HepG2 (cell line): Measurements from ENCODE around the gene NEIL1. TPM values are rescaled to one million over a fixed set of nuclear protein-coding genes. Genes with fewer than 3 reads are reported as not detected.

ENCODE experiments used
- ATAC-seq: fragments of 200-7000 bp; cut with Tn5 transposase; 3 replicates; pipeline ENCODE4 v1.9.1; 2020; ENCODE audit warnings: mild to moderate bottlenecking, moderate library complexity
- BruUV-seq: library from RNA; stranded (reverse); fragments of 400-500 nt; replicated peaks from 2 replicates; lab custom pipeline; 2021; lab: Mats Ljungman, UMichigan
- CTCF ChIA-PET: fragments of 300-600 bp; formaldehyde crosslinking; extraction: SDS; loops from one replicate; lab custom pipeline; 2021; ENCODE audit warnings: low total read pairs, inconsistent platforms, low intra/inter-chr PET ratio; lab: Yijun Ruan, JAX
- POLR2A ChIA-PET: fragments of 350-600 bp; sonication (Branson Sonifier 250); formaldehyde crosslinking; loops from one replicate; lab custom pipeline; 2020; ENCODE audit warnings: antibody characterized with exemption, inconsistent platforms; lab: Yijun Ruan, JAX
- DNase-seq: peaks from one replicate; pipeline ENCODE4 v3.0.0-alpha.2; 2015; ENCODE audit warnings: low spot score
- FAIRE-seq: peaks from 3 replicates; lab custom pipeline; 2011; peaks lifted over from hg19 to GRCh38; lab: Jason Lieb, UNC
- H2AFZ ChIP-seq: one replicate; pipeline ENCODE4 v1.6.1; 2011; ENCODE audit warnings: low read length, inconsistent platforms
- H3K27ac ChIP-seq: fragments of 300-600 bp; 3 replicates; pipeline ENCODE4 v1.8.0; 2011; ENCODE audit warnings: mixed run types, mild to moderate bottlenecking, mixed read lengths, low read length, inconsistent platforms; ENCODE audit not compliant: insufficient read depth; ENCODE audit errors: extremely low read length
- H3K27me3 ChIP-seq, 2 experiments: fragments of 200-600 bp in 1 of 2; 2 replicates in 1 of 2; 3 replicates in 1 of 2; pipeline versions ENCODE4 v1.6.0 to v1.8.0; 2011; ENCODE audit warnings: low read length in 2 of 2, mild to moderate bottlenecking in 2 of 2, moderate library complexity in 2 of 2, inconsistent platforms in 1 of 2; ENCODE audit not compliant: insufficient read depth in 2 of 2, control insufficient read depth in 1 of 2
- H3K36me3 ChIP-seq, 2 experiments: fragments of 200-600 bp in 1 of 2; replicated peaks in 1 of 2; 2 replicates in 1 of 2; 3 replicates in 1 of 2; pipeline versions ENCODE4 v1.5.1 to v1.8.0; 2011; ENCODE audit warnings: low read length in 2 of 2, inconsistent platforms in 1 of 2; ENCODE audit not compliant: insufficient read depth in 2 of 2, control insufficient read depth in 1 of 2
- H3K4me1 ChIP-seq: 2 replicates; pipeline ENCODE4 v1.5.1; 2012; ENCODE audit warnings: low read length, inconsistent platforms; ENCODE audit not compliant: insufficient read depth
- H3K4me2 ChIP-seq: 2 replicates; pipeline ENCODE4 v1.6.0; 2011; ENCODE audit warnings: low read depth, low read length, inconsistent platforms
- H3K4me3 ChIP-seq, 3 experiments: fragments of 200-600 bp in 1 of 3; sonication (generic), shearing (Covaris generic) in 1 of 3; replicated peaks in 1 of 3; 2 replicates each; pipeline ENCODE4 v1.5.1; 2011 to 2016; ENCODE audit warnings: low read length in 3 of 3, inconsistent platforms in 2 of 3, low read depth in 2 of 3, mild to moderate bottlenecking in 2 of 3, control low read depth in 1 of 3, mixed read lengths in 1 of 3; ENCODE audit not compliant: insufficient read depth in 1 of 3
- H3K79me2 ChIP-seq: one replicate; pipeline ENCODE4 v1.6.1; 2011; ENCODE audit warnings: low read length, inconsistent platforms; ENCODE audit not compliant: insufficient read depth
- H3K9ac ChIP-seq: 2 replicates; pipeline ENCODE4 v1.6.0; 2011; ENCODE audit warnings: mild to moderate bottlenecking, low read depth, low read length, inconsistent platforms; ENCODE audit not compliant: insufficient read depth
- H3K9me3 ChIP-seq: 2 replicates; pipeline ENCODE4 v1.5.1; 2012; ENCODE audit warnings: mild to moderate bottlenecking, low read length
- H4K20me1 ChIP-seq: 2 replicates; pipeline ENCODE4 v1.6.0; 2011; ENCODE audit warnings: inconsistent platforms, mild to moderate bottlenecking, low read length, moderate library complexity; ENCODE audit not compliant: insufficient read depth
- ARID2 ChIP-seq: sonication (generic); formaldehyde crosslinking; IDR thresholded peaks from 2 replicates; pipeline ENCODE4 v1.8.1; 2022; ENCODE audit warnings: mild to moderate bottlenecking, missing genetic modification reagents, borderline replicate concordance
- CSRNP2 ChIP-seq: sonication (generic); formaldehyde crosslinking; conservative IDR thresholded peaks from 2 replicates; pipeline ENCODE4 v1.8.0; 2022; ENCODE audit warnings: low read depth, missing genetic modification reagents
- ETV5 ChIP-seq: IDR thresholded peaks from 2 replicates; pipeline ENCODE4 v1.6.1; 2018; ENCODE audit warnings: missing biosample characterization, missing genetic modification reagents, inconsistent platforms, borderline replicate concordance
- FOXM1 ChIP-seq: sonication (generic); formaldehyde crosslinking; IDR thresholded peaks from 2 replicates; pipeline ENCODE4 v1.5.0; 2020; ENCODE audit warnings: missing genetic modification reagents
- FOXO1 ChIP-seq: sonication (generic); formaldehyde crosslinking; IDR thresholded peaks from 2 replicates; pipeline ENCODE4 v1.4.0; 2020; ENCODE audit warnings: missing genetic modification reagents
- HDAC1 ChIP-seq: sonication (generic); formaldehyde crosslinking; IDR thresholded peaks from 2 replicates; pipeline ENCODE4 v1.5.1; 2020; ENCODE audit warnings: mild to moderate bottlenecking, missing genetic modification reagents
- MED8 ChIP-seq: sonication (generic); formaldehyde crosslinking; IDR thresholded peaks from 2 replicates; pipeline ENCODE4 v1.8.1; 2023; ENCODE audit warnings: mild to moderate bottlenecking, missing genetic modification reagents; ENCODE audit not compliant: insufficient replicate concordance
- MYC ChIP-seq: sonication (generic); formaldehyde crosslinking; IDR thresholded peaks from 2 replicates; pipeline ENCODE4 v1.9.0; 2021; ENCODE audit warnings: missing genetic modification reagents, borderline replicate concordance
- NCOA1 ChIP-seq: sonication (generic); formaldehyde crosslinking; IDR thresholded peaks from 2 replicates; pipeline ENCODE4 v1.9.0; 2021; ENCODE audit warnings: missing genetic modification reagents
- PLSCR1 ChIP-seq: sonication (generic); formaldehyde crosslinking; IDR thresholded peaks from 2 replicates; pipeline ENCODE4 v1.5.0; 2020; ENCODE audit warnings: missing genetic modification reagents, mild to moderate bottlenecking, borderline replicate concordance
- RBFOX2 ChIP-seq: fragments of 200-400 bp; formaldehyde crosslinking; IDR thresholded peaks from 2 replicates; pipeline ENCODE4 v1.6.1; 2017; ENCODE audit warnings: low read depth, mild to moderate bottlenecking, low read length
- ZBTB10 ChIP-seq: sonication (generic); formaldehyde crosslinking; IDR thresholded peaks from 2 replicates; pipeline ENCODE4 v1.4.0; 2020; ENCODE audit warnings: missing genetic modification reagents, borderline replicate concordance
- ZNF574 ChIP-seq: sonication (generic); formaldehyde crosslinking; IDR thresholded peaks from 2 replicates; pipeline ENCODE4 v1.4.0; 2020; ENCODE audit warnings: missing genetic modification reagents
- WGBS: methylation state at CpG from one replicate; pipeline ENCODE4 v1.1.6; 2017; ENCODE audit warnings: low lambda C conversion rate; 5-methylcytosine and 5-hydroxymethylcytosine counted together
- in situ Hi-C: cut with HindIII; loops from 2 replicates; pipeline ENCODE4 v1.10.0; 2017; ENCODE audit warnings: low pct_unique_long_range_greater_than_20kb; ENCODE audit not compliant: extremely low pct_ligation_motif_present
- intact Hi-C: fragments of 100-400 bp; cut with micrococcal nuclease; formaldehyde crosslinking; loops from one replicate; pipeline ENCODE4 v1.10.0; 2022; ENCODE audit not compliant: unreplicated experiment
- polyA plus RNA-seq, 8 experiments: library from polyadenylated mRNA; depleted of rRNA in 3 of 8; stranded (reverse) in 7 of 8; unstranded in 1 of 8; fragments of >200 nt; fragmentation: Illumina TruSeq in 4 of 8; extraction: Trizol in 4 of 8; gene quantifications; 2 replicates each; pipeline versions ENCODE4 v1.2.1 to v1.2.3, GENCODE V29; 2011 to 2016; ENCODE audit warnings: low read depth in 4 of 8, missing spikeins in 1 of 8, mixed read lengths in 1 of 8; ENCODE audit not compliant: insufficient read depth in 1 of 8
- total RNA-seq, 5 experiments: library from RNA; depleted of rRNA; stranded (reverse); fragments of >200 nt; fragmentation: Illumina TruSeq; extraction: Trizol; gene quantifications; 2 replicates each; pipeline ENCODE4 v1.2.3, GENCODE V29; 2016; ENCODE audit warnings: low read depth in 1 of 5

The NEIL1 gene
- total and polyA plus RNA-seq, 2 of the 13 experiments (the other 11 are each of a cell fraction or from before 2014, with no cell fraction given) = 10.4 to 15.5 TPM

GRCh38 chr15:75363786-75364185 lies 16.9 kb downstream of the NEIL1 start:
- TF ChIP-seq NCOA1 (CRISPR knock-in tag) (no peak), ARID2 (no peak), MED8 (no peak), CSRNP2 (no peak), HDAC1 (no peak), ETV5 (CRISPR knock-in tag) (no peak), PLSCR1 (CRISPR knock-in tag) (no peak), ZNF574 (CRISPR knock-in tag) (no peak), ZBTB10 (CRISPR knock-in tag) (no peak), FOXO1 (no peak), MYC (CRISPR knock-in tag) (no peak), RBFOX2 (no peak), FOXM1 (CRISPR knock-in tag) (no peak)
- TF ChIP-seq, all 625 proteins: peak for 0
- no TSS peak for BruUV-seq
- in situ Hi-C loops (loop anchor here (10.0 kb wide), 1 partner anchor 281 kb away; the partner anchor contains the start of genes IMP3 and SNX33), intact Hi-C loops (loop anchor here (10.0 kb wide), 1 partner anchor 321 kb away; no protein-coding TSS in a partner anchor)
- Histone ChIP-seq H3K9me3 (no peaks in the 10 kb centered on the region), H3K4me3 (no peak overlapping the region), H3K9ac (no peak overlapping the region), H3K27me3 (no peaks in the 10 kb centered on the region), H4K20me1 (0 out of 2 replicates have a peak, but pooled peaks cover 4% of the 10 kb centered on the region), H3K79me2 (peaks cover 5% of the 10 kb centered on the region), H3K4me2 (no peak overlapping the region), H3K4me1 (peaks cover 15% of the 10 kb centered on the region), H3K36me3 (peaks cover 18 to 47% of the 10 kb centered on the region in 2 experiments), H3K27ac (no peak overlapping the region), H2AFZ (no peak overlapping the region)
- ATAC-seq = no peak
- WGBS = 98% methylated on average over 5 of the region's 9 CpGs
- ChIA-PET CTCF (no interaction called here), POLR2A (interaction anchor here (2.2 kb wide), 1 partner anchor 10 kb away, joined by 7 read pairs; no protein-coding TSS in a partner anchor)
- no peak for DNase-seq
- no peak for FAIRE-seq
